HepG2 (cell line): Measurements from ENCODE around the gene ZNF865. TPM values are rescaled to one million over a fixed set of nuclear protein-coding genes. Genes with fewer than 3 reads are reported as not detected.
A peak's percentile ranks its signal among the peaks of the same experiment; 100 is the strongest.

Experiments
- ATAC-seq: fragments of 200-7000 bp; cut with Tn5 transposase; 3 replicates; pipeline ENCODE4 v1.9.1; 2020; ENCODE audit warnings: mild to moderate bottlenecking, moderate library complexity
- BruUV-seq: library from RNA; stranded (reverse); fragments of 400-500 nt; replicated peaks from 2 replicates; lab custom pipeline; 2021; lab: Mats Ljungman, UMichigan
- CTCF ChIA-PET: fragments of 300-600 bp; formaldehyde crosslinking; extraction: SDS; loops from one replicate; lab custom pipeline; 2021; ENCODE audit warnings: low total read pairs, inconsistent platforms, low intra/inter-chr PET ratio; lab: Yijun Ruan, JAX
- POLR2A ChIA-PET: fragments of 350-600 bp; sonication (Branson Sonifier 250); formaldehyde crosslinking; loops from one replicate; lab custom pipeline; 2020; ENCODE audit warnings: antibody characterized with exemption, inconsistent platforms; lab: Yijun Ruan, JAX
- DNase-seq: peaks from one replicate; pipeline ENCODE4 v3.0.0-alpha.2; 2015; ENCODE audit warnings: low spot score
- FAIRE-seq: peaks from 3 replicates; lab custom pipeline; 2011; peaks lifted over from hg19 to GRCh38; lab: Jason Lieb, UNC
- H2AFZ ChIP-seq: one replicate; pipeline ENCODE4 v1.6.1; 2011; ENCODE audit warnings: low read length, inconsistent platforms
- H3K27ac ChIP-seq: fragments of 300-600 bp; 3 replicates; pipeline ENCODE4 v1.8.0; 2011; ENCODE audit warnings: mixed run types, mild to moderate bottlenecking, mixed read lengths, low read length, inconsistent platforms; ENCODE audit not compliant: insufficient read depth; ENCODE audit errors: extremely low read length
- H3K27me3 ChIP-seq, 2 experiments: fragments of 200-600 bp in 1 of 2; 2 replicates in 1 of 2; 3 replicates in 1 of 2; pipeline versions ENCODE4 v1.6.0 to v1.8.0; 2011; ENCODE audit warnings: low read length in 2 of 2, mild to moderate bottlenecking in 2 of 2, moderate library complexity in 2 of 2, inconsistent platforms in 1 of 2; ENCODE audit not compliant: insufficient read depth in 2 of 2, control insufficient read depth in 1 of 2
- H3K36me3 ChIP-seq, 2 experiments: fragments of 200-600 bp in 1 of 2; replicated peaks in 1 of 2; 2 replicates in 1 of 2; 3 replicates in 1 of 2; pipeline versions ENCODE4 v1.5.1 to v1.8.0; 2011; ENCODE audit warnings: low read length in 2 of 2, inconsistent platforms in 1 of 2; ENCODE audit not compliant: insufficient read depth in 2 of 2, control insufficient read depth in 1 of 2
- H3K4me1 ChIP-seq: 2 replicates; pipeline ENCODE4 v1.5.1; 2012; ENCODE audit warnings: low read length, inconsistent platforms; ENCODE audit not compliant: insufficient read depth
- H3K4me2 ChIP-seq: 2 replicates; pipeline ENCODE4 v1.6.0; 2011; ENCODE audit warnings: low read depth, low read length, inconsistent platforms
- H3K4me3 ChIP-seq, 3 experiments: fragments of 200-600 bp in 1 of 3; sonication (generic), shearing (Covaris generic) in 1 of 3; replicated peaks in 1 of 3; 2 replicates each; pipeline ENCODE4 v1.5.1; 2011 to 2016; ENCODE audit warnings: low read length in 3 of 3, inconsistent platforms in 2 of 3, low read depth in 2 of 3, mild to moderate bottlenecking in 2 of 3, control low read depth in 1 of 3, mixed read lengths in 1 of 3; ENCODE audit not compliant: insufficient read depth in 1 of 3
- H3K79me2 ChIP-seq: one replicate; pipeline ENCODE4 v1.6.1; 2011; ENCODE audit warnings: low read length, inconsistent platforms; ENCODE audit not compliant: insufficient read depth
- H3K9ac ChIP-seq: 2 replicates; pipeline ENCODE4 v1.6.0; 2011; ENCODE audit warnings: mild to moderate bottlenecking, low read depth, low read length, inconsistent platforms; ENCODE audit not compliant: insufficient read depth
- H3K9me3 ChIP-seq: 2 replicates; pipeline ENCODE4 v1.5.1; 2012; ENCODE audit warnings: mild to moderate bottlenecking, low read length
- H4K20me1 ChIP-seq: 2 replicates; pipeline ENCODE4 v1.6.0; 2011; ENCODE audit warnings: inconsistent platforms, mild to moderate bottlenecking, low read length, moderate library complexity; ENCODE audit not compliant: insufficient read depth
- ATF7-NPFF ChIP-seq: sonication (generic); formaldehyde crosslinking; IDR thresholded peaks from 2 replicates; pipeline ENCODE4 v1.8.1; 2023; ENCODE audit warnings: mild to moderate bottlenecking, low read depth, missing genetic modification reagents, moderate library complexity
- SIX1 ChIP-seq: sonication (generic); formaldehyde crosslinking; IDR thresholded peaks from 2 replicates; pipeline ENCODE4 v1.4.0; 2020; ENCODE audit warnings: missing genetic modification reagents, borderline replicate concordance
- SOX6 ChIP-seq, 2 experiments: fragments of 450-650 bp in 1 of 2; sonication (generic) in 1 of 2; formaldehyde crosslinking in 1 of 2; IDR thresholded peaks; 2 replicates each; pipeline versions ENCODE4 v1.4.0 to v1.6.1; 2017 to 2020; ENCODE audit warnings: antibody characterized with exemption in 1 of 2, mild to moderate bottlenecking in 1 of 2, missing genetic modification reagents in 1 of 2
- TAF1 ChIP-seq: sonication (generic); formaldehyde crosslinking; IDR thresholded peaks from 2 replicates; pipeline ENCODE4 v1.4.0; 2020; ENCODE audit warnings: missing genetic modification reagents
- ZBTB7A ChIP-seq: sonication (generic); formaldehyde crosslinking; IDR thresholded peaks from 2 replicates; pipeline ENCODE4 v1.8.0; 2022; ENCODE audit warnings: mild to moderate bottlenecking, missing genetic modification reagents
- ZNF138 ChIP-seq: sonication (generic); formaldehyde crosslinking; IDR thresholded peaks from 2 replicates; pipeline ENCODE4 v1.5.0; 2020; ENCODE audit warnings: mild to moderate bottlenecking, low read depth, missing genetic modification reagents
- ZNF484 ChIP-seq: sonication (generic); formaldehyde crosslinking; IDR thresholded peaks from 2 replicates; pipeline ENCODE4 v1.5.1; 2020; ENCODE audit warnings: mild to moderate bottlenecking, low read depth, missing genetic modification reagents, borderline replicate concordance
- WGBS: methylation state at CpG from one replicate; pipeline ENCODE4 v1.1.6; 2017; ENCODE audit warnings: low lambda C conversion rate; 5-methylcytosine and 5-hydroxymethylcytosine counted together
- in situ Hi-C: cut with HindIII; loops from 2 replicates; pipeline ENCODE4 v1.10.0; 2017; ENCODE audit warnings: low pct_unique_long_range_greater_than_20kb; ENCODE audit not compliant: extremely low pct_ligation_motif_present
- intact Hi-C: fragments of 100-400 bp; cut with micrococcal nuclease; formaldehyde crosslinking; loops from one replicate; pipeline ENCODE4 v1.10.0; 2022; ENCODE audit not compliant: unreplicated experiment
- polyA plus RNA-seq, 8 experiments: library from polyadenylated mRNA; depleted of rRNA in 3 of 8; stranded (reverse) in 7 of 8; unstranded in 1 of 8; fragments of >200 nt; fragmentation: Illumina TruSeq in 4 of 8; extraction: Trizol in 4 of 8; gene quantifications; 2 replicates each; pipeline versions ENCODE4 v1.2.1 to v1.2.3, GENCODE V29; 2011 to 2016; ENCODE audit warnings: low read depth in 4 of 8, missing spikeins in 1 of 8, mixed read lengths in 1 of 8; ENCODE audit not compliant: insufficient read depth in 1 of 8
- total RNA-seq, 5 experiments: library from RNA; depleted of rRNA; stranded (reverse); fragments of >200 nt; fragmentation: Illumina TruSeq; extraction: Trizol; gene quantifications; 2 replicates each; pipeline ENCODE4 v1.2.3, GENCODE V29; 2016; ENCODE audit warnings: low read depth in 1 of 5
- TF ChIP-seq, protein P1 (sequence below): sonication (generic); formaldehyde crosslinking; IDR thresholded peaks from 2 replicates; pipeline ENCODE4 v1.5.0; 2020; ENCODE audit warnings: mild to moderate bottlenecking, missing genetic modification reagents
- TF ChIP-seq, protein P2 (sequence below): IDR thresholded peaks from 2 replicates; pipeline ENCODE4 v1.6.1; 2016; ENCODE audit warnings: missing genetic modification reagents, missing compliant biosample characterization
- TF ChIP-seq, protein P3 (sequence below): IDR thresholded peaks from 2 replicates; pipeline ENCODE4 v1.6.1; 2018; ENCODE audit warnings: missing genetic modification reagents, mild to moderate bottlenecking, missing compliant biosample characterization
- TF ChIP-seq, protein P4 (sequence below): sonication (generic); formaldehyde crosslinking; IDR thresholded peaks from 2 replicates; pipeline ENCODE4 v1.5.0; 2020; ENCODE audit warnings: missing genetic modification reagents
- TF ChIP-seq, protein P5 (sequence below): sonication (generic); formaldehyde crosslinking; IDR thresholded peaks from 2 replicates; pipeline ENCODE4 v1.5.1; 2020; ENCODE audit warnings: missing genetic modification reagents, mild to moderate bottlenecking, borderline replicate concordance

ZNF865 gene
- total and polyA plus RNA-seq, 2 of the 13 experiments (the other 11 are each of a cell fraction or from before 2014, with no cell fraction given), result 0.93 to 1.0 TPM

DNA sequence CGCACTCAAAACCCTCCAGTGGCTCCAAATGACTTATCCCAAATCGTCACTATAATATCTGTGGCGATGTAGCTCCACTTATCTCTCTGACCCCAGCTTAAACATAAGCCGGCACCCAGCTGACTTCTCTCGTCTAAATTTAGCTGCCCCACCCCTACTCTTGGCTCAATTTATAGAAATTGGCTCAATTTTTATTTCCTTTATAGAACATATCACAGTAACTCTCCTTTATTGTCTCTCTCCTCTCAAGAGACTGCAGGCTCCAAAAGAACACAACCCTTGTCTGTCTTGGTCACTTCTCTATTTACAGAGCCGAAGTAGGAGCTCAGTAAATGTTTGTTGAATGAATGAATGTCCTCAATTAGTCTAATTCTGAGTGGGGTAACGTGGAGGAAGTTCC lies 18.1 kb downstream of the ZNF865 start (continued):
- TF ChIP-seq, protein P1, sequence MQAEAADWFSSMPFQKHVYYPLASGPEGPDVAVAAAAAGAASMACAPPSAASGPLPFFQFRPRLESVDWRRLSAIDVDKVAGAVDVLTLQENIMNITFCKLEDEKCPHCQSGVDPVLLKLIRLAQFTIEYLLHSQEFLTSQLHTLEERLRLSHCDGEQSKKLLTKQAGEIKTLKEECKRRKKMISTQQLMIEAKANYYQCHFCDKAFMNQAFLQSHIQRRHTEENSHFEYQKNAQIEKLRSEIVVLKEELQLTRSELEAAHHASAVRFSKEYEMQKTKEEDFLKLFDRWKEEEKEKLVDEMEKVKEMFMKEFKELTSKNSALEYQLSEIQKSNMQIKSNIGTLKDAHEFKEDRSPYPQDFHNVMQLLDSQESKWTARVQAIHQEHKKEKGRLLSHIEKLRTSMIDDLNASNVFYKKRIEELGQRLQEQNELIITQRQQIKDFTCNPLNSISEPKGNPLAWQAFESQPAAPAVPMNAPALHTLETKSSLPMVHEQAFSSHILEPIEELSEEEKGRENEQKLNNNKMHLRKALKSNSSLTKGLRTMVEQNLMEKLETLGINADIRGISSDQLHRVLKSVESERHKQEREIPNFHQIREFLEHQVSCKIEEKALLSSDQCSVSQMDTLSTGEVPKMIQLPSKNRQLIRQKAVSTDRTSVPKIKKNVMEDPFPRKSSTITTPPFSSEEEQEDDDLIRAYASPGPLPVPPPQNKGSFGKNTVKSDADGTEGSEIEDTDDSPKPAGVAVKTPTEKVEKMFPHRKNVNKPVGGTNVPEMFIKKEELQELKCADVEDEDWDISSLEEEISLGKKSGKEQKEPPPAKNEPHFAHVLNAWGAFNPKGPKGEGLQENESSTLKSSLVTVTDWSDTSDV (CRISPR knock-in tag), result no peak
- TF ChIP-seq ZNF138 (CRISPR knock-in tag), result no peak

DNA sequence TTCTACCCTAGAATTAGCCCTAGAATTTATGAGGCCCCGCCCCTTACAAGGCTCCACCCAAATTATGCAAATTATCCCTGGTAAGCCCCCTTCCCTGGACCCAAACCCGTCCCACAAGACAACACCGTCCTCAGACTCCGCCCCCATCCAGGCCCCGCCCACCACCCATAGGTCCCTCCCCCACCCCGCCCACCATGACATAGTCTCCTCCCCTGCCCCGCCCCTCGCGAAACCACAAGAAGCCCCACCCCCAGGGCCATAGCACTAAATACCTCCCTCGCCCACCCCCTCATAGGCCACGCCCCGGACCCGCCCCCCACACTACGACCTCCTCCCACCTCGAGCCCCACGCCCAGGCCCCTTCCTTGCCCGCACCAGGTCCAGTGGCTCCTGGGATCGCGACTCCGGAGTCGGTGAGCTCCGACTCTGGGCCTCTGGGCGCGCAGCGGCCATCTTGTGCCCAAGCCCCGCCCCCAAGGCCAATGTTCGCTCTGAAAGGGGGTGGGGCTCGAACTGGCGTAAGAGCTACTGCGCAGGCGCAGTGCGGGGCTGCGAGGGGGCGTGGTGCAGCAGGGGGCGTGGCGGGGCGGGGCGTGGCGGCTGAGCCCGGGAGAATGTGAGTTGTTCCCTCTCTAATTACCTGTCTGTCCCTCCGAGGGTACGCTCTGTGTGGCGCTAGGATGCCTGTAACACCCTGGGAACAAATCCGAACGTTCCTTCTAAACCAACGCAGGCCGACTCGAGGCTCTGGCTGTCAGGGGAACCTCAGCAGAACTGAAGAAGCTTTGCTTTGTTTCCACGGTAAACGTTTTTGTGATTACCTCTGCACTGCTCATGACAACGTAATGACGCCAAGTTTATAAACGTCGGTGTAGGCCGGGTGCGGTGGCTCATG lies 18.9 kb downstream of the ZNF865 start, which contains the start of gene ZNF784:
ZNF784 (minus strand) TSS at position 458 of the 895 bp plus-strand sequence; CDS start at position 453, 5 bp downstream.
- intact Hi-C loops, result no loop called here
- Histone ChIP-seq H3K4me1 (peaks cover 27% of the 10 kb centered on the region), H3K36me3 (0 out of 5 replicates have a peak, but pooled peaks cover 0 to 3% of the 10 kb centered on the region in 2 experiments), H3K9me3 (no peaks in the 10 kb centered on the region), H3K79me2 (peaks cover 4% of the 10 kb centered on the region), H3K27me3 (no peaks in the 10 kb centered on the region), H4K20me1 (peaks cover 14% of the 10 kb centered on the region; the same call in 1 of the 2 replicates), H3K4me3 (peak within 1 kb of the TSS; percentile 65 to 82 (median 70)), H3K27ac (peak within 1 kb of the TSS; percentile 98), H3K9ac (peak within 1 kb of the TSS; percentile 85), H3K4me2 (peak within 1 kb of the TSS; percentile 97), H2AFZ (peak within 1 kb of the TSS; percentile 94)
- CTCF ChIA-PET, result no interaction called here
- POLR2A ChIA-PET, result interaction anchor here (0.6 to 2.8 kb wide), 19 partner anchors 9 to 507 kb away, joined by 3 to 23 read pairs (median 5); partner anchors contain the start of genes FIZ1, ISOC2, KMT5C and PPP1R12C
- peak; percentile 70 for ATAC-seq
- in situ Hi-C loops, result no loop called here
- BruUV-seq, result no TSS peak
- FAIRE-seq, result peak; percentile 49
- 1% methylated on average over 31 of the region's 56 CpGs for WGBS
- DNase-seq, result peak; percentile 82
- TF ChIP-seq ZBTB7A (CRISPR knock-in tag) (no peak), ZNF484 (CRISPR knock-in tag) (no peak), TAF1 (CRISPR knock-in tag) (peak; percentile 85), SOX6 (IDR thresholded peaks at IDR 0.05) (no peak), SOX6 (CRISPR knock-in tag; IDR thresholded peaks at IDR 0.05) (no peak), ATF7-NPFF (peak; percentile 28; the same call in 1 of the 2 replicates), SIX1 (CRISPR knock-in tag) (no peak)
- TF ChIP-seq, protein P2, sequence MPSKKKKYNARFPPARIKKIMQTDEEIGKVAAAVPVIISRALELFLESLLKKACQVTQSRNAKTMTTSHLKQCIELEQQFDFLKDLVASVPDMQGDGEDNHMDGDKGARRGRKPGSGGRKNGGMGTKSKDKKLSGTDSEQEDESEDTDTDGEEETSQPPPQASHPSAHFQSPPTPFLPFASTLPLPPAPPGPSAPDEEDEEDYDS, result peak; percentile 77; the same call in 1 of the 2 replicates
- TF ChIP-seq, protein P3, sequence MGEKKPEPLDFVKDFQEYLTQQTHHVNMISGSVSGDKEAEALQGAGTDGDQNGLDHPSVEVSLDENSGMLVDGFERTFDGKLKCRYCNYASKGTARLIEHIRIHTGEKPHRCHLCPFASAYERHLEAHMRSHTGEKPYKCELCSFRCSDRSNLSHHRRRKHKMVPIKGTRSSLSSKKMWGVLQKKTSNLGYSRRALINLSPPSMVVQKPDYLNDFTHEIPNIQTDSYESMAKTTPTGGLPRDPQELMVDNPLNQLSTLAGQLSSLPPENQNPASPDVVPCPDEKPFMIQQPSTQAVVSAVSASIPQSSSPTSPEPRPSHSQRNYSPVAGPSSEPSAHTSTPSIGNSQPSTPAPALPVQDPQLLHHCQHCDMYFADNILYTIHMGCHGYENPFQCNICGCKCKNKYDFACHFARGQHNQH (CRISPR knock-in tag), result no peak
- TF ChIP-seq, protein P4, sequence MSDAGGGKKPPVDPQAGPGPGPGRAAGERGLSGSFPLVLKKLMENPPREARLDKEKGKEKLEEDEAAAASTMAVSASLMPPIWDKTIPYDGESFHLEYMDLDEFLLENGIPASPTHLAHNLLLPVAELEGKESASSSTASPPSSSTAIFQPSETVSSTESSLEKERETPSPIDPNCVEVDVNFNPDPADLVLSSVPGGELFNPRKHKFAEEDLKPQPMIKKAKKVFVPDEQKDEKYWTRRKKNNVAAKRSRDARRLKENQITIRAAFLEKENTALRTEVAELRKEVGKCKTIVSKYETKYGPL, result no peak
- TF ChIP-seq, protein P5, sequence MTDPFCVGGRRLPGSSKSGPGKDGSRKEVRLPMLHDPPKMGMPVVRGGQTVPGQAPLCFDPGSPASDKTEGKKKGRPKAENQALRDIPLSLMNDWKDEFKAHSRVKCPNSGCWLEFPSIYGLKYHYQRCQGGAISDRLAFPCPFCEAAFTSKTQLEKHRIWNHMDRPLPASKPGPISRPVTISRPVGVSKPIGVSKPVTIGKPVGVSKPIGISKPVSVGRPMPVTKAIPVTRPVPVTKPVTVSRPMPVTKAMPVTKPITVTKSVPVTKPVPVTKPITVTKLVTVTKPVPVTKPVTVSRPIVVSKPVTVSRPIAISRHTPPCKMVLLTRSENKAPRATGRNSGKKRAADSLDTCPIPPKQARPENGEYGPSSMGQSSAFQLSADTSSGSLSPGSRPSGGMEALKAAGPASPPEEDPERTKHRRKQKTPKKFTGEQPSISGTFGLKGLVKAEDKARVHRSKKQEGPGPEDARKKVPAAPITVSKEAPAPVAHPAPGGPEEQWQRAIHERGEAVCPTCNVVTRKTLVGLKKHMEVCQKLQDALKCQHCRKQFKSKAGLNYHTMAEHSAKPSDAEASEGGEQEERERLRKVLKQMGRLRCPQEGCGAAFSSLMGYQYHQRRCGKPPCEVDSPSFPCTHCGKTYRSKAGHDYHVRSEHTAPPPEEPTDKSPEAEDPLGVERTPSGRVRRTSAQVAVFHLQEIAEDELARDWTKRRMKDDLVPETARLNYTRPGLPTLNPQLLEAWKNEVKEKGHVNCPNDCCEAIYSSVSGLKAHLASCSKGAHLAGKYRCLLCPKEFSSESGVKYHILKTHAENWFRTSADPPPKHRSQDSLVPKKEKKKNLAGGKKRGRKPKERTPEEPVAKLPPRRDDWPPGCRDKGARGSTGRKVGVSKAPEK (CRISPR knock-in tag), result no peak
